Gastroesophageal sphincter (tissue), 4 donors: ENCODE data around the gene PA2G4. TPM values are rescaled to one million over a fixed set of nuclear protein-coding genes. Genes with fewer than 3 reads are reported as not detected.
A peak's percentile ranks its signal among the peaks of the same experiment; 100 is the strongest.
"Not testable (repeated sequence)": the region's sequence is repeated elsewhere in the genome, so short reads cannot be mapped to it uniquely, and the experiment has no call there.

Experiments used
- ATAC-seq: fragments of 150-250 bp; one replicate; pipeline ENCODE4 v1.9.1; 2016; ENCODE audit warnings: mild to moderate bottlenecking, moderate library complexity
- H3K27ac ChIP-seq, 4 donors: fragments of 200-600 bp; sonication (generic) in 3 of 4; 1 replicate in 3 of 4; 2 replicates in 1 of 4; pipeline ENCODE4 v1.5.1; 2016 to 2019
- H3K27me3 ChIP-seq: fragments of 200-600 bp; sonication (generic); one replicate; pipeline ENCODE4 v1.5.1; 2019
- H3K36me3 ChIP-seq, 2 donors: fragments of 200-600 bp; sonication (generic); one replicate each; pipeline ENCODE4 v1.5.1; 2019; ENCODE audit warnings: control low read depth in 1 of 2
- H3K4me1 ChIP-seq, 3 donors: fragments of 200-600 bp; sonication (generic); 1 replicate in 2 of 3; 2 replicates in 1 of 3; pipeline ENCODE4 v1.5.1; 2016 to 2019; ENCODE audit warnings: control low read depth in 2 of 3
- H3K4me3 ChIP-seq, 2 donors: fragments of 200-600 bp; sonication (generic); one replicate each; pipeline ENCODE4 v1.5.1; 2019; ENCODE audit warnings: mild to moderate bottlenecking in 1 of 2, moderate library complexity in 1 of 2
- H3K9me3 ChIP-seq, 3 donors: fragments of 200-600 bp; sonication (generic); one replicate each; pipeline ENCODE4 v1.5.1; 2017 to 2019; ENCODE audit warnings: control low read depth in 2 of 3
- CTCF ChIP-seq, 4 experiments: fragments of 200-600 bp in 2 of 4; fragments of 450-650 bp in 2 of 4; sonication (generic) in 1 of 4; IDR thresholded peaks; one replicate each; pipeline ENCODE4 v1.5.1; 2017 to 2019; ENCODE audit warnings: antibody characterized with exemption in 4 of 4, mild to moderate bottlenecking in 2 of 4, moderate library complexity in 2 of 4
- EP300 ChIP-seq: sonication (generic); formaldehyde crosslinking; IDR thresholded peaks from one replicate; pipeline ENCODE4 v1.6.1; 2017; ENCODE audit warnings: antibody characterized with exemption, mild to moderate bottlenecking
- POLR2A ChIP-seq, 2 donors: fragments of 450-650 bp; IDR thresholded peaks; one replicate each; pipeline ENCODE4 v1.6.1; 2017; ENCODE audit warnings: antibody characterized with exemption in 2 of 2, mild to moderate bottlenecking in 2 of 2, moderate library complexity in 1 of 2
- POLR2AphosphoS5 ChIP-seq: sonication (generic); formaldehyde crosslinking; IDR thresholded peaks from one replicate; pipeline ENCODE4 v1.6.1; 2017; ENCODE audit warnings: antibody characterized with exemption
- WGBS, 2 donors: methylation state at CpG; one replicate each; pipeline ENCODE4 v1.1.5; 2018; ENCODE audit warnings: low coverage in 1 of 2; 5-methylcytosine and 5-hydroxymethylcytosine counted together
- total RNA-seq, 4 donors: library from RNA; depleted of rRNA; stranded (reverse); fragments of >200 nt; gene quantifications; one replicate each; pipeline ENCODE4 v1.1.0, GENCODE V29; 2016

Gene PA2G4
- 100 to 1,000 TPM in 3 of 4 donors, 10 to 100 TPM in 1; 99.4 to 115 (median 110) TPM for total RNA-seq

GRCh38 chr12:56104109-56104814 is at the start of gene PA2G4:
TSS of gene PA2G4 (plus strand) at chr12:56104559. CDS start at chr12:56104738, 179 bp downstream.
- peak within 1 kb of the TSS; percentile 88 to 92 for H3K4me3 ChIP-seq
- H3K27me3 ChIP-seq: no peaks in the 10 kb centered on the region
- peaks cover 0 to 28% of the 10 kb centered on the region in 2 donors for H3K36me3 ChIP-seq
- peak within 1 kb of the TSS; percentile 86 to 95 (median 94) for H3K27ac ChIP-seq
- ATAC-seq: peak; percentile 99
- 0% methylated on average over 7 to 14 of the region's 60 CpGs for WGBS, 2 donors
- peaks cover 6 to 37% (median 20%) of the 10 kb centered on the region in 3 donors for H3K4me1 ChIP-seq
- TF ChIP-seq EP300 (no peak), POLR2A (IDR thresholded peaks at IDR 0.05) (peak; percentile 60 to 68), POLR2AphosphoS5 (peak; percentile 89), CTCF (IDR thresholded peaks at IDR 0.05) (peak in 1 of 4 experiments; percentile 28)
- no peaks in the 10 kb centered on the region for H3K9me3 ChIP-seq

GRCh38 chr12:56059964-56060363 is 44.4 kb upstream of the PA2G4 start:
- H3K9me3 ChIP-seq: not testable (repeated sequence)

GRCh38 chr12:56061982-56062381 is 42.4 kb upstream of the PA2G4 start:
- ATAC-seq: no peak
- Histone ChIP-seq H3K27ac (no peak overlapping the region), H3K27me3 (peaks cover 4% of the 10 kb centered on the region), H3K36me3 (no peaks in the 10 kb centered on the region), H3K9me3 (no peaks in the 10 kb centered on the region), H3K4me1 (no peaks in the 10 kb centered on the region), H3K4me3 (no peak overlapping the region)
- no peak for TF ChIP-seq CTCF (IDR thresholded peaks at IDR 0.05)
- no peak for TF ChIP-seq POLR2AphosphoS5
- TF ChIP-seq EP300: no peak
- TF ChIP-seq POLR2A (IDR thresholded peaks at IDR 0.05): no peak
- 25 to 94% methylated on average over 2 of the region's 5 CpGs for WGBS, 2 donors

More at GRCh38 chr12:56059964-56060363, 44.4 kb upstream of the PA2G4 start:
- 88 to 90% methylated on average over 2 to 7 of the region's 8 CpGs for WGBS, 2 donors
- H3K27me3 ChIP-seq, H3K36me3 ChIP-seq, H3K4me1 ChIP-seq, H3K4me3 ChIP-seq, H3K27ac ChIP-seq, ATAC-seq: not testable (repeated sequence)

GRCh38 chr12:56062996-56063395 is 41.4 kb upstream of the PA2G4 start:
- no peaks in the 10 kb centered on the region for H3K36me3 ChIP-seq
- H3K27ac ChIP-seq: no peak overlapping the region
- no peak for TF ChIP-seq EP300
- TF ChIP-seq POLR2A (IDR thresholded peaks at IDR 0.05): no peak
- no peak for TF ChIP-seq POLR2AphosphoS5
- no peak for TF ChIP-seq CTCF (IDR thresholded peaks at IDR 0.05)
- no peaks in the 10 kb centered on the region for H3K9me3 ChIP-seq
- no peak for ATAC-seq
- H3K27me3 ChIP-seq: peaks cover 4% of the 10 kb centered on the region
- no peak overlapping the region for H3K4me3 ChIP-seq
- no peaks in the 10 kb centered on the region for H3K4me1 ChIP-seq

- Histone ChIP-seq H3K36me3 (no peaks in the 10 kb centered on the region), H3K9me3 (no peaks in the 10 kb centered on the region), H3K27me3 (peaks cover 3% of the 10 kb centered on the region), H3K4me1 (no peaks in the 10 kb centered on the region), H3K4me3 (no peak overlapping the region), H3K27ac (no peak overlapping the region)
- no peak for ATAC-seq
- TF ChIP-seq CTCF (IDR thresholded peaks at IDR 0.05): no peak
- no peak for TF ChIP-seq POLR2AphosphoS5
- no peak for TF ChIP-seq EP300
- no peak for TF ChIP-seq POLR2A (IDR thresholded peaks at IDR 0.05)
- WGBS, 2 donors: 61 to 79% methylated on average over 3 to 4 of the region's 4 CpGs
Observed at GRCh38 chr12:56071648-56072047, 32.7 kb upstream of the PA2G4 start.
